IMR-90 (cell line): ENCODE measurements around the gene ATP6V0A4. TPM values are rescaled to one million over a fixed set of nuclear protein-coding genes. Genes with fewer than 3 reads are reported as not detected.

ENCODE experiments used
- ATAC-seq: fragments of 200-7000 bp; cut with Tn5 transposase; 2 replicates; pipeline ENCODE4 v1.9.1; 2020; ENCODE audit warnings: low read depth, mild to moderate bottlenecking, moderate library complexity
- BruUV-seq: library from RNA; stranded (reverse); fragments of 400-500 nt; replicated peaks from 2 replicates; lab custom pipeline; 2021; lab: Mats Ljungman, UMichigan
- CTCF ChIA-PET: fragments of 300-600 bp; formaldehyde crosslinking; extraction: SDS; loops from one replicate; lab custom pipeline; 2021; ENCODE audit warnings: antibody characterized with exemption; lab: Yijun Ruan, JAX
- POLR2A ChIA-PET: fragments of 300-600 bp; sonication (Branson Sonifier 250); formaldehyde crosslinking; loops from one replicate; lab custom pipeline; 2022; ENCODE audit warnings: antibody characterized with exemption; ENCODE audit not compliant: unreplicated experiment; lab: Charles Lee
- DNase-seq: peaks from one replicate; pipeline ENCODE4 v3.0.0; 2013
- H2AFZ ChIP-seq: replicated peaks from 2 replicates; pipeline ENCODE3; 2013; ENCODE audit warnings: low read length, mild to moderate bottlenecking; ENCODE audit not compliant: poor library complexity
- H2AK5ac ChIP-seq: 2 replicates; pipeline ENCODE4 v1.6.1; 2013; ENCODE audit warnings: low read depth, low read length, inconsistent platforms
- H2AK9ac ChIP-seq: replicated peaks from 2 replicates; pipeline ENCODE3; 2013; ENCODE audit warnings: mild to moderate bottlenecking, low read depth, low read length, moderate library complexity; ENCODE audit not compliant: poor library complexity
- H2BK120ac ChIP-seq: 2 replicates; pipeline ENCODE4 v1.6.1; 2013; ENCODE audit warnings: low read depth, low read length, inconsistent platforms
- H2BK15ac ChIP-seq: 3 replicates; pipeline ENCODE4 v1.6.1; 2013; ENCODE audit warnings: low read depth, low read length, inconsistent platforms
- H2BK20ac ChIP-seq: 2 replicates; pipeline ENCODE4 v1.6.1; 2013; ENCODE audit warnings: low read depth, mild to moderate bottlenecking, inconsistent platforms, low read length, moderate library complexity
- H2BK5ac ChIP-seq: 2 replicates; pipeline ENCODE4 v1.6.1; 2013; ENCODE audit warnings: mild to moderate bottlenecking, low read depth, low read length, inconsistent platforms; ENCODE audit not compliant: poor library complexity, severe bottlenecking
- H3K14ac ChIP-seq: replicated peaks from 2 replicates; pipeline ENCODE4 v1.6.1; 2013; ENCODE audit warnings: low read depth, low read length, inconsistent platforms
- H3K18ac ChIP-seq: 2 replicates; pipeline ENCODE4 v1.6.1; 2013; ENCODE audit warnings: low read depth, low read length, control low read depth
- H3K23ac ChIP-seq: 2 replicates; pipeline ENCODE4 v1.6.1; 2013; ENCODE audit warnings: low read depth, low read length, inconsistent platforms
- H3K27ac ChIP-seq: 2 replicates; pipeline ENCODE4 v1.5.1; 2013; ENCODE audit warnings: mild to moderate bottlenecking, control low read depth, low read length; ENCODE audit not compliant: insufficient read depth
- H3K27me3 ChIP-seq: 2 replicates; pipeline ENCODE4 v1.6.1; 2013; ENCODE audit warnings: low read length; ENCODE audit not compliant: control insufficient read depth, insufficient read depth
- H3K36me3 ChIP-seq: 2 replicates; pipeline ENCODE4 v1.6.1; 2013; ENCODE audit warnings: low read length, mixed read lengths; ENCODE audit not compliant: control insufficient read depth, insufficient read depth
- H3K4ac ChIP-seq: 2 replicates; pipeline ENCODE4 v1.6.1; 2013; ENCODE audit warnings: low read depth, low read length, inconsistent platforms
- H3K4me1 ChIP-seq: 2 replicates; pipeline ENCODE4 v1.6.1; 2013; ENCODE audit warnings: low read length, mixed read lengths; ENCODE audit not compliant: control insufficient read depth, insufficient read depth
- H3K4me2 ChIP-seq: 2 replicates; pipeline ENCODE4 v1.6.1; 2013; ENCODE audit warnings: low read depth, mild to moderate bottlenecking, control low read depth, low read length, moderate library complexity
- H3K4me3 ChIP-seq: 2 replicates; pipeline ENCODE4 v1.5.1; 2013; ENCODE audit warnings: low read depth, mild to moderate bottlenecking, control low read depth, low read length, moderate library complexity; ENCODE audit not compliant: insufficient read depth
- H3K56ac ChIP-seq: 2 replicates; pipeline ENCODE4 v1.6.1; 2013; ENCODE audit warnings: low read length, inconsistent platforms; ENCODE audit not compliant: insufficient read depth; ENCODE audit errors: extremely low read depth
- H3K79me1 ChIP-seq, 2 experiments: 2 replicates each; pipeline ENCODE4 v1.6.1; 2013; ENCODE audit warnings: low read length in 2 of 2, inconsistent platforms in 1 of 2, low read depth in 1 of 2
- H3K9ac ChIP-seq: 2 replicates; pipeline ENCODE4 v1.6.1; 2013; ENCODE audit warnings: low read depth, low read length, control low read depth
- H3K9me1 ChIP-seq: 2 replicates; pipeline ENCODE4 v1.6.1; 2013; ENCODE audit warnings: low read length, inconsistent platforms; ENCODE audit not compliant: insufficient read depth
- H3K9me3 ChIP-seq: 2 replicates; pipeline ENCODE4 v1.6.1; 2013; ENCODE audit warnings: low read length; ENCODE audit not compliant: control insufficient read depth, insufficient read depth
- H4K20me1 ChIP-seq: 2 replicates; pipeline ENCODE4 v1.6.1; 2013; ENCODE audit warnings: low read length, inconsistent platforms; ENCODE audit not compliant: insufficient read depth
- H4K5ac ChIP-seq: 2 replicates; pipeline ENCODE4 v1.6.1; 2013; ENCODE audit warnings: mild to moderate bottlenecking, low read depth, low read length, control low read depth
- H4K8ac ChIP-seq, 2 experiments: 2 replicates each; pipeline ENCODE4 v1.6.1; 2013; ENCODE audit warnings: low read depth in 2 of 2, low read length in 2 of 2, control low read depth in 1 of 2, inconsistent platforms in 1 of 2
- H4K91ac ChIP-seq: 2 replicates; pipeline ENCODE4 v1.6.1; 2013; ENCODE audit warnings: low read depth, low read length, inconsistent platforms; ENCODE audit not compliant: insufficient read depth
- BHLHE40 ChIP-seq: fragments of 150-350 bp; IDR thresholded peaks from 2 replicates; pipeline ENCODE4 v1.6.1; 2016; ENCODE audit warnings: mild to moderate bottlenecking, low read depth, low read length
- CHD1 ChIP-seq: IDR thresholded peaks from 2 replicates; pipeline ENCODE4 v1.6.1; 2012; ENCODE audit warnings: low read depth, low read length, improper control_type of control experiment
- ELK1 ChIP-seq: fragments of 150-350 bp; IDR thresholded peaks from 2 replicates; pipeline ENCODE4 v1.6.1; 2016; ENCODE audit warnings: low read depth, mild to moderate bottlenecking, low read length, moderate library complexity, borderline replicate concordance
- FOS ChIP-seq: fragments of 150-350 bp; IDR thresholded peaks from 2 replicates; pipeline ENCODE4 v1.6.1; 2016; ENCODE audit warnings: low read depth, low read length
- MAFK ChIP-seq: IDR thresholded peaks from 2 replicates; pipeline ENCODE4 v1.6.1; 2012; ENCODE audit warnings: low read depth, low read length, improper control_type of control experiment
- MAZ ChIP-seq: IDR thresholded peaks from 2 replicates; pipeline ENCODE4 v1.6.1; 2012; ENCODE audit warnings: low read depth, mild to moderate bottlenecking, low read length, improper control_type of control experiment, moderate library complexity, borderline replicate concordance
- MXI1 ChIP-seq: IDR thresholded peaks from 2 replicates; pipeline ENCODE4 v1.6.1; 2012; ENCODE audit warnings: low read depth, mild to moderate bottlenecking, low read length, moderate library complexity, borderline replicate concordance
- POLR2A ChIP-seq: IDR thresholded peaks from 2 replicates; pipeline ENCODE4 v1.6.1; 2012; ENCODE audit warnings: mild to moderate bottlenecking, low read depth, low read length
- RAD21 ChIP-seq: IDR thresholded peaks from 2 replicates; pipeline ENCODE4 v1.6.1; 2012; ENCODE audit warnings: low read length, improper control_type of control experiment
- SMC3 ChIP-seq: fragments of 150-350 bp; IDR thresholded peaks from 2 replicates; pipeline ENCODE4 v1.6.1; 2016; ENCODE audit warnings: low read depth, mild to moderate bottlenecking, antibody characterized with exemption, low read length, moderate library complexity
- USF2 ChIP-seq: fragments of 150-350 bp; IDR thresholded peaks from 2 replicates; pipeline ENCODE4 v1.6.1; 2017; ENCODE audit warnings: mild to moderate bottlenecking, antibody characterized with exemption, low read length, low read depth
- WGBS, 2 experiments: methylation state at CpG; one replicate each; pipeline versions ENCODE4 v1.1.5 to v1.1.7; 2013; ENCODE audit warnings: missing lambda C conversion rate in 2 of 2; ENCODE audit not compliant: insufficient read length in 1 of 2; ENCODE audit errors: extremely low coverage in 2 of 2; 5-methylcytosine and 5-hydroxymethylcytosine counted together
- dilution Hi-C: fragments of 300-500 bp; cut with HindIII; formaldehyde crosslinking; loops from one replicate; pipeline ENCODE4 v1.14.3; 2018; ENCODE audit warnings: low sequenced_read_pairs; ENCODE audit not compliant: unreplicated experiment
- in situ Hi-C: fragments of 300-500 bp; cut with MboI; formaldehyde crosslinking; loops from 3 replicates; pipeline ENCODE4 v1.14.3; 2019; ENCODE audit warnings: low sequenced_read_pairs, inconsistent platforms, mixed read lengths
- intact Hi-C: fragments of 100-400 bp; cut with micrococcal nuclease; formaldehyde crosslinking; loops from 2 replicates; pipeline ENCODE4 v1.10.0; 2022
- polyA plus RNA-seq, 3 experiments: library from polyadenylated mRNA; depleted of rRNA; stranded (reverse); fragments of >200 nt; gene quantifications; 2 replicates each; pipeline ENCODE4 v1.2.3, GENCODE V29; 2012; ENCODE audit warnings: low replicate concordance in 1 of 3
- total RNA-seq: library from RNA; depleted of rRNA; stranded (reverse); fragments of >200 nt; gene quantifications from 2 replicates; pipeline ENCODE4 v1.2.3, GENCODE V29; 2012
- TF ChIP-seq, protein P1 (sequence below): conservative IDR thresholded peaks from 2 replicates; pipeline ENCODE4 v1.5.1; 2012; ENCODE audit warnings: mild to moderate bottlenecking, low read depth, low read length, improper control_type of control experiment

Gene ATP6V0A4
- total and polyA plus RNA-seq, 2 of the 4 experiments (the other 2 are of a cell fraction), result 0.05 to 0.18 TPM

GRCh38 chr7:138663725-138664710 lies 134.0 kb downstream of the ATP6V0A4 start:
- dilution Hi-C loops, result no loop called here

More at GRCh38 chr7:138663725-138664710, 134.0 kb downstream of the ATP6V0A4 start:
- Histone ChIP-seq H3K9me1 (no peaks in the 10 kb centered on the region), H4K5ac (no peak overlapping the region), H3K4me2 (peak overlapping the region; percentile 59; the same call in 1 of the 2 replicates), H3K9me3 (peaks cover 2% of the 10 kb centered on the region; the same call in 1 of the 2 replicates), H3K9ac (no peak overlapping the region), H3K79me1 (no peaks in the 10 kb centered on the region), H3K18ac (no peak overlapping the region), H2BK120ac (no peak overlapping the region), H3K14ac (no peak overlapping the region), H2AK5ac (no peak overlapping the region), H4K8ac (no peak overlapping the region), H3K23ac (no peak overlapping the region), H3K4me3 (peak overlapping the region; percentile 30), H4K91ac (no peak overlapping the region), H3K4ac (no peak overlapping the region), H4K20me1 (no peaks in the 10 kb centered on the region), H2AK9ac (no peak overlapping the region), H3K27me3 (no peaks in the 10 kb centered on the region), H3K4me1 (no peaks in the 10 kb centered on the region), H2BK20ac (no peak overlapping the region), H3K27ac (no peak overlapping the region), H2BK5ac (no peak overlapping the region), H2BK15ac (no peak overlapping the region), H3K36me3 (no peaks in the 10 kb centered on the region), H2AFZ (peak overlapping the region; percentile 63), H3K56ac (no peak overlapping the region)
- intact Hi-C loops, result no loop called here
- in situ Hi-C loops, result no loop called here
- DNase-seq (no peak), ATAC-seq (no peak; the same call in 1 of the 2 replicates)
- WGBS, 2 experiments, result 34% methylated on average over 41 of the region's 59 CpGs; no CpG with 5 or more reads in 1 of the 2 experiments
- no TSS peak for BruUV-seq
- POLR2A ChIA-PET, result interaction anchor here (0.6 kb wide), 1 partner anchor 504 kb away, joined by 4 read pairs; no protein-coding TSS in a partner anchor
- CTCF ChIA-PET, result no interaction called here
- TF ChIP-seq POLR2A, result no peak
- TF ChIP-seq SMC3, result no peak
- no peak for TF ChIP-seq MXI1
- TF ChIP-seq RAD21, result no peak
- TF ChIP-seq ELK1, result no peak
- TF ChIP-seq CHD1, result no peak
- TF ChIP-seq, protein P1, sequence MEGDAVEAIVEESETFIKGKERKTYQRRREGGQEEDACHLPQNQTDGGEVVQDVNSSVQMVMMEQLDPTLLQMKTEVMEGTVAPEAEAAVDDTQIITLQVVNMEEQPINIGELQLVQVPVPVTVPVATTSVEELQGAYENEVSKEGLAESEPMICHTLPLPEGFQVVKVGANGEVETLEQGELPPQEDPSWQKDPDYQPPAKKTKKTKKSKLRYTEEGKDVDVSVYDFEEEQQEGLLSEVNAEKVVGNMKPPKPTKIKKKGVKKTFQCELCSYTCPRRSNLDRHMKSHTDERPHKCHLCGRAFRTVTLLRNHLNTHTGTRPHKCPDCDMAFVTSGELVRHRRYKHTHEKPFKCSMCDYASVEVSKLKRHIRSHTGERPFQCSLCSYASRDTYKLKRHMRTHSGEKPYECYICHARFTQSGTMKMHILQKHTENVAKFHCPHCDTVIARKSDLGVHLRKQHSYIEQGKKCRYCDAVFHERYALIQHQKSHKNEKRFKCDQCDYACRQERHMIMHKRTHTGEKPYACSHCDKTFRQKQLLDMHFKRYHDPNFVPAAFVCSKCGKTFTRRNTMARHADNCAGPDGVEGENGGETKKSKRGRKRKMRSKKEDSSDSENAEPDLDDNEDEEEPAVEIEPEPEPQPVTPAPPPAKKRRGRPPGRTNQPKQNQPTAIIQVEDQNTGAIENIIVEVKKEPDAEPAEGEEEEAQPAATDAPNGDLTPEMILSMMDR, result no peak
- TF ChIP-seq FOS, result no peak
- TF ChIP-seq MAZ, result no peak
- TF ChIP-seq USF2, result no peak
- TF ChIP-seq BHLHE40, result no peak
- TF ChIP-seq MAFK, result no peak
